COLO668 (cell line): ENCODE data around the gene ZNF620.
A peak's percentile ranks its signal among the peaks of the same experiment; 100 is the strongest.
"Not testable (repeated sequence)": the region's sequence is repeated elsewhere in the genome, so short reads cannot be mapped to it uniquely, and the experiment has no call there.

Experiments used
- DNase-seq: peaks from one replicate; lab custom pipeline; 2025; ENCODE audit not compliant: unreplicated experiment; lab: John Stamatoyannopoulos, UW

ZNF620 gene

DNA sequence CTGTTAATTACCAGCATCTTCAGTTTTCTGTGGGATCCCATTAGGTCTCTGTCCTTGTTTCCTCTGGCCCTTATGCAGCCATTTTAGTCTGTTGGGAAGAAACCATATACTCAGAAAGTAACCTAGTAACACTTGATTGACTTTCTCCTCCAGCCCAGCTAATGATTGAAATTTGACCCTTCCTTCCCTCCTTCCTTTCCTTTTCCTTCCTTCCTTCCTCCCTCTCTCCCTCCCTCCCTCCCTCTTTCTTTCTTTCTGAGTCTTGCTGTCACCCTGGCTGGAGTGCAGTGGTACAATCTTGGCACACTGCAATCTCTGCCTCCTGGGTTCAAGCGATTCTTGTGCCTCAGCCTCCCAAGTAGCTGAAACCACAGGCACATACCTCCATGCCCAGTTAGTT lies 5.9 kb upstream of the ZNF620 start:
- no peak for DNase-seq

DNA sequence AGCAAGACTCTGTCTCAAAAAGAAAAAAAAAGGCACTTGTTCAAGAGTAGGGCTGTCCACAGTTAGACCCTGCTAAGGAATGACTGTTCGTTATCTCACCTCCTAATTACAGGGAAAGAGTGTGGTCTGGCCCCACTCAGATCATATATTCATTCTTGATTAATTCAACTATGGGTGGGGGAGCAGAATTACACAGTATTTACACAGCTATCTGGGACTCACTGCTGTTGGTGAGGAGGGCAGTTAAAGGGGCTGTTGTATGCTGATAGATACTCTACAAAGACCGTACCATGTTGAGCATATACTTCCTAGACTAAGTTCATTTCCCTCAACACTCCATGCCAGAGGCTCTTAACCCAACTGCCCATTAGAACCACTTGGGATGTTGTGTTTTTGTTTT lies 3.8 kb upstream of the ZNF620 start:
- DNase-seq: no peak

DNA sequence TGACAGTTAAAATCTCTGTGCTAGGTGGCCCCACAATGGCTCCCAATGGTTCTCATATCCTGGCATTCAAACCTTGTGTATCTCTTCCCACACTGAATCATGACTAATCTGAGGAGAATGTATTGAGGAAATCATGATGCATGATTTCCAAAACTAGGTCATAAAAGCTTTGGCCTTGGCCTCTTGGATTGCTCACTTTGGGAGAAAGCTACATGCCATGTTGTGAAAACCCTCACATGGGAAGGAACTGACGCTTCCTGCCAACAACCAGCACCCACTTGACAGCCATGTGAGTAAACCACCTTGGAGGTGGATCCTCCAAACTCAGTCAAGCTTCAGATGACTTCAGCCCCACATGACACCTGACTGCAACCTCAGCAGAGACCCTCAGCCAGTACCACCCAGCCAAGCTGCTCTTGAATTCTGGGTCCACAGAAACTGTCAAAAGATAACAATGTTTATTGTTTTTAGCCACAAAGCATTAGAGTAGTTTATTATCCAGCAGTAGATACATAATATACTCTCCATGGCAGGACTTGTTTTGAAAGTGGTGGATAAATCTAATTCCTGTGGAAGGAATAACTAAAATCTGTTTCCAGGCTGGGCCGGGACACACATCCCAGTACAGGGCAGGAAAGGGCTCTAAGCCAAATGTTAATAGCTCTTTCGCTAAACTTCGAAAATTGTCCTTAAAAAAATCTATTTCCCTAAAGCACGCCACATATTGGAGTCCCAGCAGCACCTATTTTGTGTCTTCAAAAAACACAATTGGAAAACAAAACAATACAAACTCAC lies 1.0 kb upstream of the ZNF620 start:
- DNase-seq: no peak

DNA sequence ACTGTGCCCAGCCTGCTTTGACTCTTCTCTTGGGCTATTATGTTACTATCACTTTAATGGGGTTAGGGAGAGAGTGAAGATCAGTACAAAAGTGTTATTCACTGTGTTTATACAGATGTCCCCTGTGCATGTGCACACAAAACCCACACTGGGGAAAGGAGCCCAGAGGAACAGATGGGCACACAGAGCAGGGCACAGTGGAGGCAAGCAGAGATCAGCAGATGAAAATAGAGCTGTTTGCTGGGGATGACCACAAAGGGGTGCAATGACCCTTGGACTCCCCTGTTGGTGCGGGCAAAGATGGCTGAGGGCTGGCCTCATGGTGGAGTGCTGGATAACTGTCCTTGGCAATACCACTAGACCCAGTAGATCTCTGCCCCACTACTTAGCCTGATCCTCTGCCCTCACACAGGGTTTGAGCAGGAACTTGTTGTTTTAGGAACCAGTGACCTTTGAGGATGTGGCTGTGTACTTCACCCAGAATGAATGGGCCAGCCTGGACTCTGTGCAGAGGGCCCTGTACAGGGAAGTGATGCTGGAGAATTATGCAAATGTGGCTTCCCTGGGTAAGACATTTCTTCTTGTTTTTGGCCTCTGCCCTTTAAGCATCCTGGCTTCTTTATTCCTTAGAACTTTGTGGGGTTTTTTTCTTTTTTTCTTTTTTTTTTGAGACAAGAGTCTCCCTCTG lies 5.3 kb downstream of the ZNF620 start:
- no peak for DNase-seq

DNA sequence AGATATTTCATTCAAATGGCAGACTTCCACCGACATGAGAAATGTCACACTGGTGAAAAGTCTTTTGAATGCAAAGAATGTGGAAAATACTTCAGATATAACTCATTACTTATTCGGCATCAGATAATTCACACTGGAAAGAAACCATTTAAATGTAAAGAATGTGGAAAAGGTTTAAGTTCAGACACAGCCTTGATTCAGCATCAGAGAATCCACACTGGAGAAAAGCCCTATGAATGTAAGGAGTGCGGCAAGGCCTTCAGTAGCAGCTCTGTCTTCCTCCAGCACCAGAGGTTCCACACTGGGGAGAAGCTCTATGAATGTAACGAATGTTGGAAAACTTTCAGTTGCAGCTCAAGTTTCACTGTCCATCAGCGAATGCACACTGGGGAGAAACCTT lies 10.4 kb downstream of the ZNF620 start:
- DNase-seq: no peak

DNA sequence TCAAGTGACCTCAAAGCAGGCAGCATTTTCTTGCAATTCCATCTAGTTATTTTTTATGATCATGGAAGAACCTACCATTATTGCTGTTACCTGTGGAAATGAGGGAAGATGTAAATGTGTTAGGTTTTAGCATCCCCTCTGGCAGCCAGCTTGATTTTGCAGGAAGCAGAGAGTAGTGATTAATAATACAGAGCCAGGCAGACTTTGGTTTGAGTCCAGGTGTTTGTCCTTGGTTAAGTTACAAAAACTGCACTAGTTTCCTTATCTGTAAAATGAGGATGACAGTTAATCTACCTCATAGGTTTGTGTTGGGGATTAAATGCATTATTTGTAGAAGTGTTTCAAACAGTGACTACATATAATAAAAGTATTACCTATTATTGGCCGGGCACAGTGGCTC lies 12.2 kb downstream of the ZNF620 start:
- DNase-seq: no peak

DNA sequence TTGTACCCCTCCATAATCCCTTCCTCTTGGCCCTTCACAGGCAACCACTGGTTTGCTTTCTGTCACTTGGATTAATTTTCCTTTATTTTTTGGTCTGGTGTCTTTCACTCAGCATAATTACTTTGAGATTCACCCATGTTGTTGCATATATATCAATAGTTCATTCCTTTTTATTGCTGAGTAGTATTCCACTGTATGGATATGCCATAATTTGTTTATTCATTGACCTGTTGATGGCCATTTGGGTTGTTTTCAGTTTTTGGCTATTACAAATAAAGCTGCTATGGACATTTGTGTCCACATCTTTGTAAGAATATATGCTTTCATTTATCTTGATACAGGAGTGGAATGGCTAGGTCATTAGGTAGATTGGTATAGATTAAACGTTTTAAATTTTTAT lies 13.0 kb downstream of the ZNF620 start:
- no peak for DNase-seq

DNA sequence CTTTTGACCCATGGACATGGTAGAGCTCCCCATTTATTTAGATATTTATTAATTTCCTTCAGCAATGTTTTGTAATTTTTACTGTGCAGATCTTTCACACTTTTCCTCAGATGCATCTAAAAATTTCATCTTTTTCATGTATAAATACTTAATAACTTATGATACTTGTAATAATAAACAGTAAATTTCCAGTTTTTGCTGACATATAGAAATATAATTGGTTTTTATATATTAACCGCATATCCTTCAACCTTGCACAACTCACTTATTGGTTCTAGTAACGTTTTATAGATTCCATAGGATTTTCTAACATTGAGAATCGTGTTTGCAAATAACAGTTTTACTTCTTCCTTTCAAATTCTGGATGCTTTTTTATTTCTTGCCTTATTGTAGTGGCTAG lies 15.4 kb downstream of the ZNF620 start:
- DNase-seq: no peak

DNA sequence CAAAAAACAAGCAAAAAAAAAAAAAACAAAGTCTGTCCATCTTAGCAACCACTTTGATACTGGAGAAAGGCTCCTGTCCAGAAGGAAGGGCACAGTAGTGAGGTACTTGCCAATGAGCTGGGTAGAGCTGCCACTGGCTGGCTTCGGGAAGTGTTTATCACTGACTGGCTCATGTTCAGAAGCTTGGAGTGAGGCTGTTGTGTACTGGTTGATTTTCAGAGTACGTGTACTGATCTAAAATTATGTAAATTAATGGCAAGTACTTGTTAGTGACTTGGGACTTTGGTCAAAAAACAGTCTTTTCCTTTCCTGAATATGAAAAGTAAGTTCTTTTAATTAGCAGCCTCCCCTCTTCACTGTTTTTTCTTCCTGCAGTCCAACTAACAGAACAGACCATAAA lies 17.9 kb downstream of the ZNF620 start:
- peak; percentile 3 for DNase-seq

DNA sequence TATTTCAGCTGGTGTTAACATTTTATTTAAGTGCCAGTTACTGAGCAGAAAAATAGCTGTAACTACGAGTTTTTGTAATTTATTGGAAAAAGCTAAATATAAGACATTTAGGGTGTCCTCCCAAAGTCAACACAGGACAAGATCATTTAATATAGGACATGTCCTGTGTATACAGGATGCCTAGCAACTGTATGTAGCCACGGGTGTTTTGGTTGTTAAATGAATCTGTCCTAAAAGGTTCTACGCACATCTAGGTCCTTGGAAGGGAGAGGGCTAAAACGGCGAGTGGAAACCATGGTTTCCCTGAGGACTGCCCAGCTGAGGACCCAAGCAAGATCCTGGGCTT lies 18.4 kb downstream of the ZNF620 start:
- DNase-seq: no peak

DNA sequence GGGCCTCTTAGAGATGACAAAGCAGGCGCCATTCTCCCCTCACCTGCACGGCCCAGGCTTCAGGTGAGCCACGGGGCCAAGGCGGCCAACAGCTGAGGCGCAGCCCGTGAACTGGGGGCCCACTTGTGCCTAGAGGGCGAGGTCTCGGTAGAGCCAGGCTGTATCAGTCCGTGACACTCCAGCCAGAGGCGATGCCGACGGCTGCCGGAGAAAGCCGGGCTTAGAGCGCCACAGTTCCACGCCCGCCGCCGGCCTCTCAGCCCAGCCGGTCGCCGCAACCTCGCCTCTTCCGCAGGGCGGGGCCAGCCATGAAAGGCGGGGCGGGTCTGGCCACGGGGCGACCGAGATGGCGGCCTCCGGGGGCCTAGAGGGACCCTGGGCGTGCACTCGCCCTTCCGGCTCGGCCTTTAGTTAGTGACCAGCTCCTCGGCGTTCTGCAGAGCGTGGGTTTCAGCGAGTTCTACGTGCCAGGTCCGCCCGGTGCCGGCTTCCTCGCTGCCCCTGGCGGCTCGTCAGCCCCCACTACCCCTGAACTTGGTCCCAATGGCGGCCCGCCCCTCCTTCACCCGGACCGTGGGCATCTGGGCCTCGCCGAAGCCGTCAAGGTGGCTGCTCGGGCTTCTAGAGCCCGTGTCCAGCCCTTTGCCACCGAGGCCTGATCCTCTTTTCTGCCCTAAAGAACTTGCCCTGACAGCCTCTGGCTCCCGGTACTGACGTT lies 18.9 kb downstream of the ZNF620 start, which contains the start of gene ZNF621:
Gene ZNF621 (plus strand): TSS at position 393 of the 718 bp plus-strand sequence. CDS start 881 bp downstream, outside the sequence.
- peak; percentile 90 for DNase-seq

DNA sequence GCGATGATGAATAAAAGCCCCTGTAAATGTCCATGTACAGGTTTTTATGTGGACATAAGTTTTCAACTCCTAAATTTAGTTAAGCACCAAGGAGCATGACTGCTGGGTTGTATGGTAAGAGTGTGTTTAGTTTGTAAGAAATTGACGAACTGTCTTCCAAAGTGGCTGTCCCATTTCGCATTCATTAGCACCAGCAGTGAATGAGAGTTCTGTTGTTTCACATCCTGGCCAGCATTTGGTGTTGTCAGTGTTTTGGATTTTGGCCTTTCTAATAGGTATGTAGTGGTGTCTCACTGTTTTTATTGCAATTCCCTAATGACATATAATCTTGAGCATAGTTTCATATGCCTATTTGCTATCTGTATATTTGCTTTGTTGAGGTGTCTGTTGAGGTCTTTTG lies 22.6 kb downstream of the ZNF620 start:
- DNase-seq: no peak

DNA sequence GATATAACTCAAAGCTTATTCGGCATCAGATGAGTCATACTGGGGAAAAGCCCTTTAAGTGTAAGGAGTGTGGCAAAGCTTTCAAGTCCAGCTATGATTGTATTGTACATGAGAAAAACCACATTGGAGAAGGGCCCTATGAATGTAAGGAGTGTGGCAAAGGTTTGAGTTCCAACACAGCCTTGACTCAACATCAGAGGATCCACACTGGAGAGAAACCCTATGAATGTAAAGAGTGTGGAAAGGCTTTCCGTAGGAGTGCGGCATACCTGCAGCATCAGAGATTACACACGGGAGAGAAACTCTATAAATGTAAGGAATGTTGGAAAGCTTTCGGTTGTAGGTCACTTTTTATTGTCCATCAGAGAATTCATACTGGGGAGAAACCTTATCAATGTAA lies 26.4 kb downstream of the ZNF620 start:
- DNase-seq: no peak

DNA sequence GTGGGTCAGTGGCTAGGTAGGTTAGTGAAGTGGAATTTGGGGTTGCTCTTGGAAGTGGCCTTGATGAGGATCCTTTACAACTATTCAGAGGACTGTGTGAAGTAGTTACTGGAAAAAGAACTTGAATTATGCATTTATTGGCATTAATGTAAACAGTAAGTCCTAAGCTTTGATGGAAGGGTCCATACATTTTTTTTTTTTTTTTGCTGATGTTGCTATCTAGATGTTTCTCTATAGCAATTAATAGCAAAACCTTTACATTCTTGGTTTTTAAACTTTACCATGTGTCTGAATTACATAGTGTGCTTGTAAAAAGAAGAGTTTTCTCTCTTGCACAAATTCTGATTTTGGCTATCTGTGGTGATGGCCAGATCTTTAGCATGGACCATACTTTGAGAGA lies 28.4 kb downstream of the ZNF620 start:
- DNase-seq: no peak

DNA sequence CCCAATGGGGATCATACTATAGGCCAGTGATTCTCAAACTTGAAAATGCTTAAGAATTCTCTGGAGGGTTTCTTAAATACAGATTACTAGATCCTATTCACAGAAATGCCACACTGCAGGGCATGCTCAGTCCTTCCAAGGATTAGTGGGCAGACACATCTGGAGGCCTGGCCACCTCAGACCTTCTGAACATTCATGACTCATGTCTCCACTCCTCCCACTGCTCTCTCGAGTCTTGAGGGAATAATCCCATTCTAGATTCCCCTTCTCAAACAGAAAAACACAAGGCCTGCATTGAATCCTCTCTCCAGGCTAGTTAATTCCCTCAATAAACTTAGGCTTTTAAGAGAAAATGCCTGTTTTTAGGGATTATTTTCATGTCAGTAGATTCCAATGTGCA lies 41.0 kb downstream of the ZNF620 start:
- no peak for DNase-seq

DNA sequence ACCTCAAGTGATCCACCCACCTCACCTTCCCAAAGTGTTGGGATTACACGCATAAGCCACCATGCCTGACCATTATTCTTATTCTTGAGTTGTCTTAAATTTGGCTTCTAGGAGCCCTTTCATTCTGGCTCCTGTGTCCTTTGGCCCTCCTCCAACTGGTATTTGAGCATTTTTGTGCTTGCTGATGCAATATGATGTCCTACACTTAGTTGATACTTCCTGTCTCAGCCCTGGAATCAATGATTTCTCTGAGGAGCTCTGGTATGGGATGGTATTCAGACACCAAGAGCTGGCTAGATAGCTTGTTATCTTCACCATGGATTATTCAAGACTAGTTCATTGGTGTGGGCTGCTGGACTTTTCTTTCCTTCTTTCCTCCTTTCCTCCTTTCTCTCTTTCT lies 44.3 kb downstream of the ZNF620 start:
- no peak for DNase-seq

DNA sequence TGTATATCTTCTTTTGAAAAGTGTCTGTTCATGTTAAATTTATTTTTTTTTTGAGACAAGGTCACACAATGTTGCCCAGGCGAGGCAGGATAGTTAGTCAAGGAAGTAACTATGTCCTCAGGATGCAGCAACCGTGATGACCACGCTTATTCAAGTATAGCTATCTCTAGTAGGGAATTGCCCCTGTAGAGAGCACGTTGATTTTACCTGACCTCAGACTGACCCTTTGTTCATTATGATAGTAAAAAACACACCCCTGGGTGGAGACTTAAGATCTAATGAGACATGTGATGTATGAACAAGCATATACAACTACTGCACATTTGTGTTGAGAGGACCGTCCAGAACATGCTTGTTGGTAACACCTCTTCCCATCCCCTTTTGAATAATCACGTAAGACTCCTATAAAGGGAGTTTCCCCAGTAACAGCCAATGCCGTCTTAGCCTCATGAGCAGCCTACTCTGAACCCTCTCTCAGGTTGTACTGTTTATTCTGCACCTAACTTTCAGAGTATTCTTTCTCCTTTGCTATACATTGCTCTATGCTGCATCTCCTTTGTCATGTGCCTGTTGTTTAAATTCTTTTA lies 51.8 kb downstream of the ZNF620 start:
- DNase-seq: no peak

DNA sequence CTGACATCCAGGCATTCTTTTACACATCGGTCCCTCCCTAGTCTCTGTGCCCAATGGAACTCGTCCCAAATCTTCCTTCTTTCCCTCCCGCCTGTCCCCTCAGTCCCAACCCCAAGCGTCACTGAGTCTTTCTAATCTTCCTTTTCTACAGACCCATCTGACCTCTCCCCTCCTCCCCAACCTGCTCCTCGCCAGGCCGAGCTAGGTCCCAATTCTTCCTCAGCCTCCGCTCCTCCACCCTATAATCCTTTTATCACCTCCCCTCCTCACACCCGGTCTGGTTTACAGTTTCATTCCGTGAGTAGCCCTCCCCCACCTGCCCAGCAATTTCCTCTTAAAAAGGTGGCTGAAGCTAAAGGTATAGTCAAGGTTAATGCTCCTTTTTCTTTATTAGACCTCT lies 56.6 kb downstream of the ZNF620 start:
- DNase-seq: not testable (repeated sequence)

DNA sequence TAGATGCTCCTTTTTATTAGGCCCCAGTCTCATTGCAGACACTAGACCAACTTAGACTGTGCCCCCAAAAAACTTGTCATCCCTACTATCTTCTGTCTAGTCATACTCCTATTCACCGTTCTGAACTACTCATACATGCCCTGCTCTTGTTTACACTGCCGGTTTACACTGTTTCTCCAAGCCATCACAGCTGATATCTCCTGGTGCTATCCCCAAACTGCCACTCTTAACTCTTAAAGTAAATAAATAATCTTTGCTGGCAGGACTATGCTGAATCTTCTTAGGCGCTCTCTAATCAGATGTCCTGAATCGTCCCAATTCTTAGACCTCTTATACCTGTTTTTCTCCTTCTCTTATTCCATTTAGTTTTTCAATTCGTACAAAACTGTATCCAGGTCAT lies 59.8 kb downstream of the ZNF620 start:
- DNase-seq: not testable (repeated sequence)

DNA sequence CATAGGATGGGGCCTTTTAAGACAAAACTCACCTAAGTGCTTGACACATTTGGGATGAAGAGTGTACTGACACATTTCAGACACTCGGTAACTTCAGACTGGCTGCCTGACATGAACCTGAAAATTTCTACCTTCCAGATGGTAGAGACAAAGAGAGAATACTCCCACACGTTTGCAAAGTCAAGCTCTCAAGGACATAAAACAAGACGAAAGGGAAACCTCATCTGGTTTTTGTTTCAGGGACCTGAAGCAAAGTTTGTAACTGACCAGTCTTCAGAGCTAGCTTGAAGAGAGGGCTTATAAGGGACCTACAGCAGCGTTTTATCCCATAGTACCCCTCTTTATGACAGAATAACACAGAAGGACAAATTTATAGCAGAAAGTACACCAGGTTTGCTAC lies 60.9 kb downstream of the ZNF620 start:
- no peak for DNase-seq
